Left lung (tissue), 10 donors: Measurements from ENCODE around the gene ZNF407. TPM values are rescaled to one million over a fixed set of nuclear protein-coding genes. Genes with fewer than 3 reads are reported as not detected.

Experiments
- ATAC-seq: fragments of 200-7000 bp; cut with Tn5 transposase; one replicate; pipeline ENCODE4 v1.9.1; 2020; ENCODE audit warnings: moderate library complexity
- DNase-seq, 4 donors: peaks; one replicate each; pipeline ENCODE4 v3.0.0-alpha.2; 2013 to 2020
- H3K27ac ChIP-seq, 2 donors: fragments of 200-600 bp; sonication (generic) in 1 of 2; one replicate each; pipeline versions ENCODE4 v1.5.0 to v1.8.0; 2020 to 2021
- H3K27me3 ChIP-seq, 2 donors: fragments of 200-600 bp; sonication (generic) in 1 of 2; one replicate each; pipeline versions ENCODE4 v1.5.0 to v1.8.0; 2020 to 2021
- H3K36me3 ChIP-seq, 2 donors: fragments of 200-600 bp; sonication (generic) in 1 of 2; one replicate each; pipeline versions ENCODE4 v1.5.0 to v1.8.0; 2020 to 2021
- H3K4me1 ChIP-seq, 2 donors: fragments of 200-600 bp; one replicate each; pipeline ENCODE4 v1.8.0; 2021
- H3K4me3 ChIP-seq, 2 donors: fragments of 200-600 bp; sonication (generic) in 1 of 2; one replicate each; pipeline versions ENCODE4 v1.5.0 to v1.8.0; 2020 to 2021; ENCODE audit warnings: mild to moderate bottlenecking in 1 of 2
- H3K9me3 ChIP-seq, 2 donors: fragments of 200-600 bp; sonication (generic) in 1 of 2; one replicate each; pipeline versions ENCODE4 v1.5.0 to v1.8.0; 2020 to 2021
- intact Hi-C, 2 donors: fragments of 100-400 bp; cut with DNase I; formaldehyde crosslinking; loops; one replicate each; pipeline versions ENCODE4 v1.11.2 to v1.14.2; 2022
- polyA plus RNA-seq, 6 donors: library from polyadenylated mRNA; unstranded; fragments of 120-200 nt; gene quantifications; one replicate each; pipeline ENCODE4 v1.2.1, GENCODE V29; 2013; ENCODE audit not compliant: insufficient read length in 6 of 6
- total RNA-seq, 2 donors: library from RNA; stranded (reverse); fragmentation: NEBNext Ultra II Directional; extraction: Animal tissue kit (Norgen Biotek cat#: 25700); gene quantifications; one replicate each; pipeline ENCODE4 v1.2.1, GENCODE V29; 2021
- TF ChIP-seq, protein P1 (sequence below), 2 donors: fragments of 200-600 bp; sonication (generic) in 1 of 2; IDR thresholded peaks; one replicate each; pipeline versions ENCODE4 v1.5.0 to v1.8.0; 2021; ENCODE audit warnings: antibody characterized with exemption in 2 of 2
- donor health status: DM: no; HTN: yes; CAD: no.
- donor health status: DM: no; HTN: no; CAD: no.

Gene ZNF407
- total and polyA plus RNA-seq, 8 donors: 10.3 to 16.7 (median 11.3) TPM

GRCh38 chr18:74745633-74746403 is 148.1 kb downstream of the ZNF407 start:
- Histone ChIP-seq H3K27ac (no peak overlapping the region), H3K4me3 (no peak overlapping the region), H3K9me3 (no peaks in the 10 kb centered on the region), H3K4me1 (no peaks in the 10 kb centered on the region), H3K36me3 (no peaks in the 10 kb centered on the region), H3K27me3 (no peaks in the 10 kb centered on the region)
- DNase-seq: no peak
- intact Hi-C loops: no loop called here
- TF ChIP-seq, protein P1, sequence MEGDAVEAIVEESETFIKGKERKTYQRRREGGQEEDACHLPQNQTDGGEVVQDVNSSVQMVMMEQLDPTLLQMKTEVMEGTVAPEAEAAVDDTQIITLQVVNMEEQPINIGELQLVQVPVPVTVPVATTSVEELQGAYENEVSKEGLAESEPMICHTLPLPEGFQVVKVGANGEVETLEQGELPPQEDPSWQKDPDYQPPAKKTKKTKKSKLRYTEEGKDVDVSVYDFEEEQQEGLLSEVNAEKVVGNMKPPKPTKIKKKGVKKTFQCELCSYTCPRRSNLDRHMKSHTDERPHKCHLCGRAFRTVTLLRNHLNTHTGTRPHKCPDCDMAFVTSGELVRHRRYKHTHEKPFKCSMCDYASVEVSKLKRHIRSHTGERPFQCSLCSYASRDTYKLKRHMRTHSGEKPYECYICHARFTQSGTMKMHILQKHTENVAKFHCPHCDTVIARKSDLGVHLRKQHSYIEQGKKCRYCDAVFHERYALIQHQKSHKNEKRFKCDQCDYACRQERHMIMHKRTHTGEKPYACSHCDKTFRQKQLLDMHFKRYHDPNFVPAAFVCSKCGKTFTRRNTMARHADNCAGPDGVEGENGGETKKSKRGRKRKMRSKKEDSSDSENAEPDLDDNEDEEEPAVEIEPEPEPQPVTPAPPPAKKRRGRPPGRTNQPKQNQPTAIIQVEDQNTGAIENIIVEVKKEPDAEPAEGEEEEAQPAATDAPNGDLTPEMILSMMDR (IDR thresholded peaks at IDR 0.05): no peak
- peak; percentile 68 for ATAC-seq

DNA sequence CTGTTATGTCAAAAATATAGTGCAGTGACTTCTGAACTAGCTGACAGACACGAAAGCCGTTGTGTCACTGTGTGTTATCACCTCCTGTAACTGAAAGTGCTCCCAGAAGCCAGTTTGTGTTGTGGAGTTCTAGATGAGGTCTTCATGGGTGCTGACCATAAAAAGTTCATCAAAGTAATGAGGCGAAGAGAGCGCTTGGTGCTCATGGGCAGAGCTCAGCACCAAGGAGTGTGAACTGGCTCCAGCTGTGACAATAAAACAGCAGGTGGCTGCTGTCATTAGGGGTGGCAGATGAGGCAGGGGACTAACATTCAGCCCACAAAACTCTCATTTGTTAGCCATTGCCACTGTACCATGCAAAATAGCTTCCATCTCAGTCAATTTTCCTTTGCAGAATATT is 151.1 kb downstream of the ZNF407 start:
- DNase-seq: no peak
- H3K4me3 ChIP-seq: no peak overlapping the region
- ATAC-seq: no peak
- no peak overlapping the region for H3K27ac ChIP-seq
- H3K4me1 ChIP-seq: no peaks in the 10 kb centered on the region
- intact Hi-C loops: no loop called here
- TF ChIP-seq, protein P1 (IDR thresholded peaks at IDR 0.05): no peak
- H3K27me3 ChIP-seq: no peaks in the 10 kb centered on the region
- H3K9me3 ChIP-seq: no peaks in the 10 kb centered on the region
- no peaks in the 10 kb centered on the region for H3K36me3 ChIP-seq

DNA sequence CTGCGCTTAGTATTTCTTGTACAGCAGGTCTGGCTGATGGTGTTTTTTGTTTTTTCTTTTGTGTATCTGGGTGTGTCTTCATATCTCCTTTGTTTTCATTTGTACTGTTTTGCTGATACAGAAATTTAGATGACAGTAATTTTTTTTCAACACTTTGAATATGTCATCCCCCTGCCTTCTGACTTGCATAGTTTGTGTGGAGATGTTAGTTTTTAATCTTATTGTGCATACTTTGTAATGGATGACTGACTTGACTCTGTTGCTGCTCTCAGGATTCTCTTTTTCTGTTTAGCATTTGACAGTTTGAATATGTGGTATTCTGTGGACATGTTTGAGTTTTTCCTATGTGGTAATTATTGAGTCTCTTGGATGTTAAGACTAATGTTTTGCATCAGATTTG is 161.3 kb downstream of the ZNF407 start:
- Histone ChIP-seq H3K9me3 (peaks cover 0 to 8% of the 10 kb centered on the region in 2 donors), H3K27me3 (no peaks in the 10 kb centered on the region), H3K4me3 (no peak overlapping the region), H3K27ac (no peak overlapping the region), H3K4me1 (no peaks in the 10 kb centered on the region), H3K36me3 (no peaks in the 10 kb centered on the region)
- TF ChIP-seq, protein P1 (IDR thresholded peaks at IDR 0.05): no peak
- ATAC-seq (no peak), DNase-seq (no peak)
- intact Hi-C loops: no loop called here

DNA sequence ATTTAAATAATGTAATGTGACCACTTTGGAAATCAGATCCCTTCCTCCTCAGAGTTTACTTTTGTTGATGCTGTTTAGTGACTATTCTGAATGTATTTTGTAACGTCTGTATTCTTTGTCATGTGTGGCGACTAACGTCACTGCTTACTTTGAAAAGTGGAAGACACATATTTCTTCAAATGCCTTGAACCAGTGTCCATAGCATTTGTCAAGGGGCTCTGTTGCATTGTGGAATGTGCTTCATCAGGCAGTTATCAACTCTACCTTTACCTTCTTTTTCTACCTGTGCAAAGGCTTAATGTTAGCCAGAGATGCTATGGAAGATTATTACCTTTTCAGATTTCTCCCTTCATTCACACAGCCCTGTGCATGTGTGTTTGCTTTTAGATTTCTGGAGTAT is 162.4 kb downstream of the ZNF407 start:
- no peaks in the 10 kb centered on the region for H3K4me1 ChIP-seq
- H3K27me3 ChIP-seq: no peaks in the 10 kb centered on the region
- ATAC-seq (no peak), DNase-seq (no peak)
- H3K27ac ChIP-seq: no peak overlapping the region
- no peak overlapping the region for H3K4me3 ChIP-seq
- intact Hi-C loops: no loop called here
- no peaks in the 10 kb centered on the region for H3K36me3 ChIP-seq
- peaks cover 0 to 8% of the 10 kb centered on the region in 2 donors for H3K9me3 ChIP-seq
- TF ChIP-seq, protein P1 (IDR thresholded peaks at IDR 0.05): no peak

GRCh38 chr18:74760436-74760835 is 162.8 kb downstream of the ZNF407 start:
- DNase-seq (no peak), ATAC-seq (no peak)
- no peaks in the 10 kb centered on the region for H3K4me1 ChIP-seq
- H3K4me3 ChIP-seq: no peak overlapping the region
- no peaks in the 10 kb centered on the region for H3K36me3 ChIP-seq
- intact Hi-C loops: no loop called here
- H3K27me3 ChIP-seq: no peaks in the 10 kb centered on the region
- TF ChIP-seq, protein P1 (IDR thresholded peaks at IDR 0.05): no peak
- H3K9me3 ChIP-seq: peaks cover 0 to 8% of the 10 kb centered on the region in 2 donors
- H3K27ac ChIP-seq: no peak overlapping the region
